T-helper 2 cell treated with Interferon-gamma antibody and Interleukin-4, amounts not matched to agents 5 μg/mL and 100 μg/mL, for 36 hours (primary cell): Measurements from ENCODE around the gene KRT6B.

Experiments used
- DNase-seq: peaks from one replicate; pipeline ENCODE4 v3.0.0; 2021; ENCODE audit warnings: low spot score
- H3K27ac Mint-ChIP-seq: one replicate; pipeline ENCODE4 v1.8.0; 2021; ENCODE audit warnings: mild to moderate bottlenecking, mixed read lengths
- H3K27me3 Mint-ChIP-seq: one replicate; pipeline ENCODE4 v1.8.0; 2021; ENCODE audit warnings: low read depth, mixed read lengths
- H3K36me3 Mint-ChIP-seq: one replicate; pipeline ENCODE4 v1.8.0; 2021; ENCODE audit warnings: low read depth, mixed read lengths
- H3K4me1 Mint-ChIP-seq: one replicate; pipeline ENCODE4 v1.8.0; 2021; ENCODE audit warnings: low read depth, mixed read lengths
- H3K4me3 Mint-ChIP-seq: one replicate; pipeline ENCODE4 v1.8.0; 2022; ENCODE audit warnings: mild to moderate bottlenecking, moderate library complexity, mixed read lengths
- H3K9me3 Mint-ChIP-seq: one replicate; pipeline ENCODE4 v1.8.0; 2021; ENCODE audit warnings: mixed read lengths

The KRT6B gene

GRCh38 chr12:52402873-52403540 is 48.9 kb downstream of the KRT6B start:
- no peak overlapping the region for H3K27ac Mint-ChIP-seq
- H3K4me1 Mint-ChIP-seq, result no peaks in the 10 kb centered on the region
- H3K36me3 Mint-ChIP-seq, result no peaks in the 10 kb centered on the region
- no peaks in the 10 kb centered on the region for H3K9me3 Mint-ChIP-seq
- peaks cover 6% of the 10 kb centered on the region for H3K27me3 Mint-ChIP-seq
- no peak for DNase-seq
- H3K4me3 Mint-ChIP-seq, result no peak overlapping the region

GRCh38 chr12:52402377-52402776 is 49.6 kb downstream of the KRT6B start:
- H3K4me3 Mint-ChIP-seq, result no peak overlapping the region
- no peak overlapping the region for H3K27ac Mint-ChIP-seq
- H3K27me3 Mint-ChIP-seq, result peaks cover 6% of the 10 kb centered on the region
- no peaks in the 10 kb centered on the region for H3K9me3 Mint-ChIP-seq
- no peaks in the 10 kb centered on the region for H3K36me3 Mint-ChIP-seq
- H3K4me1 Mint-ChIP-seq, result no peaks in the 10 kb centered on the region
- no peak for DNase-seq

GRCh38 chr12:52401926-52402325 is 50.0 kb downstream of the KRT6B start:
- no peak for DNase-seq
- Mint-ChIP-seq H3K27me3 (peaks cover 6% of the 10 kb centered on the region), H3K36me3 (no peaks in the 10 kb centered on the region), H3K9me3 (no peaks in the 10 kb centered on the region), H3K27ac (no peak overlapping the region), H3K4me3 (no peak overlapping the region), H3K4me1 (no peaks in the 10 kb centered on the region)

GRCh38 chr12:52401526-52401925 is 50.4 kb downstream of the KRT6B start:
- Mint-ChIP-seq H3K36me3 (no peaks in the 10 kb centered on the region), H3K4me1 (no peaks in the 10 kb centered on the region), H3K27me3 (peaks cover 6% of the 10 kb centered on the region), H3K27ac (no peak overlapping the region), H3K9me3 (no peaks in the 10 kb centered on the region), H3K4me3 (no peak overlapping the region)
- DNase-seq, result no peak

DNA sequence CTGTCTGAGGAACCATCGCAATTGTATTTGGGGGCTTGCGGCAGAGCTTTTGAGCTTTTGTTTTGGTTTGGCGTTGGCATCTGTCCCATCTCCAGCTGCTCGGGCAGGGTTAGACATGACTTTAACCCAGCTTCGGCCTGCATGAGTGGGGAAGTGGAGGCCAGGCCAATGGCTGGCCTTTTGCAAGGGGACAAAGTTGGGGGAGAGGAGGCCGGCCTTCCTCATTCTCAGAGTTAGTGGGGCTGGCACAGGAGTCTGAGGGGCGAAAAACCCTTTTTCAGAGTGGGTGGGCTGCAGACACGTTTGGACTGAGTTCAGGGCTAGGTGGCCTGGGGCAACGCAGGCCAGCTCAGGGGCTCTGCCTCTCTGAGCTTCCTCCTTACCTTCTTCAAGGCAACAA is 51.0 kb downstream of the KRT6B start:
- H3K9me3 Mint-ChIP-seq, result no peaks in the 10 kb centered on the region
- no peak overlapping the region for H3K27ac Mint-ChIP-seq
- DNase-seq, result no peak
- no peak overlapping the region for H3K4me3 Mint-ChIP-seq
- H3K36me3 Mint-ChIP-seq, result no peaks in the 10 kb centered on the region
- peaks cover 6% of the 10 kb centered on the region for H3K27me3 Mint-ChIP-seq
- H3K4me1 Mint-ChIP-seq, result no peaks in the 10 kb centered on the region

DNA sequence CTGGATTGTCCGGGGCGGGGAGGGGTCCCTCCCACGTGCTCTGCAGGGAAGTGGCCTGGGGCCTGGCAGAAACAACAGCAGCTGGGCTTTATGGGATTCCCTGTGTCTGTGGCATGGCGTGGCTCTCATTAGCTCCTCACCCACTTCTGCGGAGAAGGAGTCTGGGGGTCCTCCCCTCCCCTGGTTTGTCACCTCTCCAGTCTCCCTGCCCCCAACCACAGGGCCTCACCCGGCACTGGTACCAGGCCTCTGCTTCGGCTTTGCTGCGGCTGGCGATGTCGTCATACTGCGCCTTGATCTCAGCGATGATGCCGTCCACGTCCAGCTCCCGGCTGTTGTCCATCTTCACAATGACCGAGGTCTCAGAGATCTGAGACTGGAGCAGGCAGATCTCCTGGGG is 52.2 kb downstream of the KRT6B start:
- Mint-ChIP-seq H3K4me3 (no peak overlapping the region), H3K36me3 (no peaks in the 10 kb centered on the region), H3K27me3 (peaks cover 6% of the 10 kb centered on the region), H3K4me1 (no peaks in the 10 kb centered on the region), H3K9me3 (no peaks in the 10 kb centered on the region), H3K27ac (no peak overlapping the region)
- DNase-seq, result no peak

DNA sequence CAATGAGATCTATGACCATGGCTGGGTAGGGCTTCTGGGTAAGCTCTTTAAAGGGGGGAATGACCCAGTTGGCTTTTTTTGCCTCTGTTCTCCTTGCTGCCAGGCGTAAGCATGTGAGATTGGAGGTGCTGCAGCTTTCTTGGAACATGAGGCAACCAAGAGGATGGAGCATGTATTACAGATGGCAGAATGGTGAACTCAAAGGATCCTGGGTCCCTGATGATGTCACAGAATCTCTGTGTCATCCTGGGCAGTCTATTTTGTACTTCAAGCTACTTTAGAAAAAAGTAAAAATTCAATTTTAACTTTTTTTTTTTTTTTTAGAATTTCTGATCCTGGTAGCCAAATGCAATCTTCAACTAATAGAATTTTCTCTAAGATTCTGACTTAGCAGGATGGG is 53.8 kb downstream of the KRT6B start:
- H3K36me3 Mint-ChIP-seq, result no peaks in the 10 kb centered on the region
- H3K27me3 Mint-ChIP-seq, result peaks cover 5% of the 10 kb centered on the region
- DNase-seq, result no peak
- H3K9me3 Mint-ChIP-seq, result no peaks in the 10 kb centered on the region
- no peak overlapping the region for H3K4me3 Mint-ChIP-seq
- H3K4me1 Mint-ChIP-seq, result no peaks in the 10 kb centered on the region
- H3K27ac Mint-ChIP-seq, result no peak overlapping the region

GRCh38 chr12:52396656-52397055 is 55.3 kb downstream of the KRT6B start:
- DNase-seq, result no peak
- Mint-ChIP-seq H3K27ac (no peak overlapping the region), H3K9me3 (no peaks in the 10 kb centered on the region), H3K27me3 (no peaks in the 10 kb centered on the region), H3K4me1 (no peaks in the 10 kb centered on the region), H3K4me3 (no peak overlapping the region), H3K36me3 (no peaks in the 10 kb centered on the region)
